ENCODE measurements around the gene MORN1. TPM values are rescaled to one million over a fixed set of nuclear protein-coding genes. Genes with fewer than 3 reads are reported as not detected.
"Not testable (repeated sequence)": the region's sequence is repeated elsewhere in the genome, so short reads cannot be mapped to it uniquely, and the experiment has no call there.

The MORN1 gene
- total and polyA plus RNA-seq, 2 of the 8 experiments (the other 6 are each of a cell fraction or from before 2014, with no cell fraction given): 5.0 to 9.1 TPM

- H3K56ac ChIP-seq (replicated peaks; ENCODE audit: insufficient read length, low read depth, low read length); H2BK20ac ChIP-seq (ENCODE audit: low read length); H3K23ac ChIP-seq (ENCODE audit: insufficient read length); POLR2A ChIA-PET (ENCODE audit: partially characterized antibody); H3K4me2 ChIP-seq (ENCODE audit: insufficient read depth in 1 of 2, low read depth in 2 of 2, low read length in 2 of 2); DNase-seq (ENCODE audit: low read depth in 1 of 2, low spot score in 2 of 2); H2AFZ ChIP-seq (ENCODE audit: low read length); H3K9me3 ChIP-seq (ENCODE audit: insufficient read depth in 2 of 2, low read depth in 1 of 2, low read length in 1 of 2); H2BK12ac ChIP-seq (ENCODE audit: low read depth, low read length); FAIRE-seq; H3K4me1 ChIP-seq (replicated peaks in 1 of 4; ENCODE audit: control insufficient read depth in 3 of 4, insufficient read depth in 4 of 4, low read length in 3 of 4); H3K14ac ChIP-seq (ENCODE audit: insufficient read length); H3K36me3 ChIP-seq (ENCODE audit: control insufficient read depth in 2 of 4, insufficient read depth in 4 of 4, low read length in 3 of 4); H4K91ac ChIP-seq (replicated peaks; ENCODE audit: insufficient read length, low read length); H3K18ac ChIP-seq (ENCODE audit: extremely low read depth, low read length); H2BK15ac ChIP-seq (ENCODE audit: low read length); H3K27ac ChIP-seq (ENCODE audit: low read depth, low read length); H2AK5ac ChIP-seq (ENCODE audit: low read depth, low read length); H3K4ac ChIP-seq (replicated peaks; ENCODE audit: insufficient read length, low read depth, low read length); H3K9ac ChIP-seq (replicated peaks in 1 of 4; ENCODE audit: extremely low read depth in 1 of 4, low read depth in 3 of 4, low read length in 3 of 4); H3K27me3 ChIP-seq (replicated peaks in 1 of 4; ENCODE audit: control insufficient read depth in 3 of 4, extremely low read depth in 1 of 4, insufficient read depth in 3 of 4, low read length in 3 of 4); H4K5ac ChIP-seq (ENCODE audit: insufficient read length, low read depth, low read length); H3K23me2 ChIP-seq (ENCODE audit: low read depth, low read length); H3K4me3 ChIP-seq (ENCODE audit: extremely low read depth in 1 of 4, insufficient read depth in 2 of 4, low read depth in 3 of 4, low read length in 4 of 4); H2BK120ac ChIP-seq (replicated peaks; ENCODE audit: low read depth, low read length): not testable (repeated sequence)
- CTCF ChIA-PET (ENCODE audit: partially characterized antibody): interaction anchor here (0.9 to 1.6 kb wide), 3 partner anchors 11 to 101 kb away, joined by 3 to 5 read pairs (median 4); partner anchors contain the start of gene FAAP20
- WGBS, 2 experiments (ENCODE audit: extremely low coverage in 1 of 2, insufficient coverage in 1 of 2, insufficient read length in 1 of 2, insufficient replicate concordance in 2 of 2, low coverage in 1 of 2, low lambda C conversion rate in 2 of 2, missing lambda C conversion rate in 1 of 2): 88% methylated on average over 9 of the region's 9 CpGs; no CpG with 5 or more reads in 1 of the 2 experiments
- Histone ChIP-seq H4K8ac (ENCODE audit: extremely low read depth, insufficient read depth, low read length) (peak overlapping the region; percentile 11; the same call in 1 of the 2 replicates), H4K20me1 (replicated peaks in 1 of 2; ENCODE audit: control insufficient read depth in 1 of 2, insufficient read depth in 2 of 2, low read length in 2 of 2) (peaks cover 34 to 53% of the 10 kb centered on the region in 2 experiments), H2BK5ac (ENCODE audit: low read depth, low read length) (peak overlapping the region; percentile 68; the same call in 1 of the 2 replicates), H3K79me2 (ENCODE audit: control insufficient read depth in 1 of 2, insufficient read depth in 2 of 2, low read length in 2 of 2) (peaks cover 14 to 99% of the 10 kb centered on the region in 2 experiments; a peak in 3 of 4 replicates), H3K79me1 (ENCODE audit: low read depth, low read length) (peaks cover 46% of the 10 kb centered on the region)
These were observed 95.1 kb downstream of the MORN1 start for GRCh38 chr1:2296211-2296610.

Measured in H1 (cell line).